HepG2 (cell line): Measurements from ENCODE around the gene C1orf216. TPM values are rescaled to one million over a fixed set of nuclear protein-coding genes. Genes with fewer than 3 reads are reported as not detected.

Experiments used
- ARHGAP35 ChIP-seq: sonication (generic); formaldehyde crosslinking; IDR thresholded peaks from 2 replicates; pipeline ENCODE4 v1.9.0; 2022; ENCODE audit warnings: mild to moderate bottlenecking, inconsistent platforms, moderate library complexity, missing genetic modification reagents, borderline replicate concordance
- CCDC6 ChIP-seq: sonication (generic); formaldehyde crosslinking; IDR thresholded peaks from 2 replicates; pipeline ENCODE4 v1.8.1; 2022; ENCODE audit warnings: mild to moderate bottlenecking, missing genetic modification reagents, moderate library complexity
- HNRNPLL ChIP-seq: fragments of 200-400 bp; formaldehyde crosslinking; IDR thresholded peaks from 2 replicates; pipeline ENCODE4 v1.6.1; 2017; ENCODE audit warnings: mild to moderate bottlenecking, low read depth, low read length; ENCODE audit not compliant: poor library complexity, severe bottlenecking
- ISX ChIP-seq: sonication (generic); formaldehyde crosslinking; conservative IDR thresholded peaks from 2 replicates; pipeline ENCODE4 v1.5.0; 2020; ENCODE audit warnings: missing genetic modification reagents
- NRL ChIP-seq: sonication (generic); formaldehyde crosslinking; IDR thresholded peaks from 2 replicates; pipeline ENCODE4 v1.5.0; 2020; ENCODE audit warnings: missing genetic modification reagents, mild to moderate bottlenecking, moderate library complexity, borderline replicate concordance
- SP5 ChIP-seq: IDR thresholded peaks from 2 replicates; pipeline ENCODE4 v1.6.1; 2016; ENCODE audit warnings: low read depth, borderline replicate concordance
- SUZ12 ChIP-seq: fragments of 150-350 bp; IDR thresholded peaks from 2 replicates; pipeline ENCODE4 v1.6.1; 2014; ENCODE audit warnings: low read depth, low read length
- ZKSCAN5 ChIP-seq: sonication (generic); formaldehyde crosslinking; IDR thresholded peaks from 2 replicates; pipeline ENCODE4 v1.5.1; 2020; ENCODE audit warnings: mild to moderate bottlenecking, missing genetic modification reagents
- ZMYM3 ChIP-seq: sonication (generic); formaldehyde crosslinking; IDR thresholded peaks from 2 replicates; pipeline ENCODE4 v1.5.1; 2020; ENCODE audit warnings: mild to moderate bottlenecking, missing genetic modification reagents
- ZNF570 ChIP-seq: sonication (generic); formaldehyde crosslinking; IDR thresholded peaks from 2 replicates; pipeline ENCODE4 v1.4.0; 2020; ENCODE audit warnings: mild to moderate bottlenecking, missing genetic modification reagents, borderline replicate concordance
- ZNF678 ChIP-seq: sonication (generic); formaldehyde crosslinking; IDR thresholded peaks from 2 replicates; pipeline ENCODE4 v1.4.0; 2020; ENCODE audit warnings: mild to moderate bottlenecking, missing genetic modification reagents
- ZNF878 ChIP-seq: sonication (generic); formaldehyde crosslinking; IDR thresholded peaks from 2 replicates; pipeline ENCODE4 v1.8.1; 2023; ENCODE audit warnings: mild to moderate bottlenecking, missing genetic modification reagents, moderate library complexity
- ZSCAN29 ChIP-seq: sonication (generic); formaldehyde crosslinking; conservative IDR thresholded peaks from 2 replicates; pipeline ENCODE4 v1.4.0; 2020; ENCODE audit warnings: mild to moderate bottlenecking, missing genetic modification reagents
- polyA plus RNA-seq, 8 experiments: library from polyadenylated mRNA; depleted of rRNA in 3 of 8; stranded (reverse) in 7 of 8; unstranded in 1 of 8; fragments of >200 nt; fragmentation: Illumina TruSeq in 4 of 8; extraction: Trizol in 4 of 8; gene quantifications; 2 replicates each; pipeline versions ENCODE4 v1.2.1 to v1.2.3, GENCODE V29; 2011 to 2016; ENCODE audit warnings: low read depth in 4 of 8, missing spikeins in 1 of 8, mixed read lengths in 1 of 8; ENCODE audit not compliant: insufficient read depth in 1 of 8
- total RNA-seq, 5 experiments: library from RNA; depleted of rRNA; stranded (reverse); fragments of >200 nt; fragmentation: Illumina TruSeq; extraction: Trizol; gene quantifications; 2 replicates each; pipeline ENCODE4 v1.2.3, GENCODE V29; 2016; ENCODE audit warnings: low read depth in 1 of 5
- TF ChIP-seq, protein P1 (sequence below): sonication (generic); formaldehyde crosslinking; IDR thresholded peaks from 2 replicates; pipeline ENCODE4 v1.8.0; 2022; ENCODE audit warnings: mild to moderate bottlenecking, missing genetic modification reagents, moderate library complexity
- TF ChIP-seq, protein P2 (sequence below): sonication (generic); formaldehyde crosslinking; IDR thresholded peaks from 2 replicates; pipeline ENCODE4 v1.5.0; 2020; ENCODE audit warnings: mild to moderate bottlenecking, missing genetic modification reagents, borderline replicate concordance
- TF ChIP-seq, protein P3 (sequence below): sonication (generic); formaldehyde crosslinking; IDR thresholded peaks from 2 replicates; pipeline ENCODE4 v1.4.0; 2020; ENCODE audit warnings: missing genetic modification reagents
- TF ChIP-seq, protein P4 (sequence below): sonication (generic); formaldehyde crosslinking; IDR thresholded peaks from 2 replicates; pipeline ENCODE4 v1.4.0; 2020; ENCODE audit warnings: missing genetic modification reagents
- TF ChIP-seq, protein P5 (sequence below): sonication (generic); formaldehyde crosslinking; IDR thresholded peaks from 2 replicates; pipeline ENCODE4 v1.4.0; 2020; ENCODE audit warnings: missing genetic modification reagents, borderline replicate concordance

C1orf216 gene
- total and polyA plus RNA-seq, 2 of the 13 experiments (the other 11 are each of a cell fraction or from before 2014, with no cell fraction given) = 0.48 to 1.1 TPM

DNA sequence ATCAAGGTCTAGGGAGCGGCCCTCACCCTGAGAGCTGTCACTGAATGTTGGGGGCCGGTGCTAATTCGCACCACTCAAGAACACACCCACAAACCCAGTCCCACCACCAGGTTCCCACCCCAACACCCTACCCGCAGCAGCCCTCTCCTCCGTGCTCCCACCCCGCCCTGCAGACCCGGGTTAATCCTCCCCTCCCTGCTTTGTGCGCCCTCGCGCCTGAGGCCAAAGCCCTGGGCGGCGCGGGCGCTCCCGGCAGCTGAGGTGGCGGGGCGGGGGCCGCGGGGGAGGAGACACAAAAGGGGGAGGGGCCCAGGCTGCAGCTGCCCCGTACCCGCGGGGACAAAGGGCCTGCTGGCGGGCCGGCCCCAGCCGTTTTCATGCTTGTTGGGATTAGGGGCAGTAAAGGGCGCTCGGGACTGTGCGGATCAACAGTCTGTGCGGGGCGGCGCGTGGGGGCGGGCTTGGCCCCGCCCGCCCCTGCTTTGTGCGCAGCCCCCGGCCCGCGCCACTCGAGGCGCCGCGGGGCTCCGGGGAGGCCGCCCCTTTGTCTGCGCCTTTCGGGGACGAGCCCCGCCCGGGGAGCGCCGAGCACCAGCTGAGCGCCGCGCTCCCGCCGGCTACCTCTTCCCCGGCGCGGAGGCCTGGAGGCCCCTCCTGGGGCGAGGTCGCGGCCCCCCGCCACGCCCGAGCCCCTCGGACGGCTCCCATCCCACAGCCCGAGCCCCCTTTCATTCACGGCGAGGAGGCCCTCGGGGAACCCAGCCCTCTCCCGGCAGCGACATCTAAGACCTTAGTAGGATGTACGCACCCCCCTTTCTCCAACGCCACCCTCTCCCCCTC, 10.9 kb downstream of the C1orf216 start (continued):
- TF ChIP-seq, protein P1, sequence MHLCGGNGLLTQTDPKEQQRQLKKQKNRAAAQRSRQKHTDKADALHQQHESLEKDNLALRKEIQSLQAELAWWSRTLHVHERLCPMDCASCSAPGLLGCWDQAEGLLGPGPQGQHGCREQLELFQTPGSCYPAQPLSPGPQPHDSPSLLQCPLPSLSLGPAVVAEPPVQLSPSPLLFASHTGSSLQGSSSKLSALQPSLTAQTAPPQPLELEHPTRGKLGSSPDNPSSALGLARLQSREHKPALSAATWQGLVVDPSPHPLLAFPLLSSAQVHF = no peak
- TF ChIP-seq HNRNPLL (peak; percentile 2), ZSCAN29 (no peak), CCDC6 (CRISPR knock-in tag) (no peak), NRL (CRISPR knock-in tag) (no peak), ZNF570 (CRISPR knock-in tag) (no peak), ZMYM3 (CRISPR knock-in tag) (no peak), SUZ12 (no peak), SP5 (CRISPR knock-in tag) (0 out of 2 replicates have a peak, but pooled peaks have one; percentile 17), ZNF878 (CRISPR knock-in tag) (no peak), ZKSCAN5 (CRISPR knock-in tag) (no peak), ARHGAP35 (CRISPR knock-in tag) (no peak), ISX (CRISPR knock-in tag) (no peak), ZNF678 (no peak)
- TF ChIP-seq, protein P2, sequence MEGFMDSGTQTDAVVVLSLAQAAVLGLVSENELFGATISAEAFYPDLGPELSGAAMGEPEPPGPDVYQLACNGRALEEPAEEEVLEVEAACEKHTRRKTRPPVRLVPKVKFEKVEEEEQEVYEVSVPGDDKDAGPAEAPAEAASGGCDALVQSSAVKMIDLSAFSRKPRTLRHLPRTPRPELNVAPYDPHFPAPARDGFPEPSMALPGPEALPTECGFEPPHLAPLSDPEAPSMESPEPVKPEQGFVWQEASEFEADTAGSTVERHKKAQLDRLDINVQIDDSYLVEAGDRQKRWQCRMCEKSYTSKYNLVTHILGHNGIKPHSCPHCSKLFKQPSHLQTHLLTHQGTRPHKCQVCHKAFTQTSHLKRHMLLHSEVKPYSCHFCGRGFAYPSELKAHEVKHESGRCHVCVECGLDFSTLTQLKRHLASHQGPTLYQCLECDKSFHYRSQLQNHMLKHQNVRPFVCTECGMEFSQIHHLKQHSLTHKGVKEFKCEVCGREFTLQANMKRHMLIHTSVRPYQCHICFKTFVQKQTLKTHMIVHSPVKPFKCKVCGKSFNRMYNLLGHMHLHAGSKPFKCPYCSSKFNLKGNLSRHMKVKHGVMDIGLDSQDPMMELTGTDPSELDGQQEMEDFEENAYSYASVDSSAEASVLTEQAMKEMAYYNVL (CRISPR knock-in tag) = no peak
- TF ChIP-seq, protein P3, sequence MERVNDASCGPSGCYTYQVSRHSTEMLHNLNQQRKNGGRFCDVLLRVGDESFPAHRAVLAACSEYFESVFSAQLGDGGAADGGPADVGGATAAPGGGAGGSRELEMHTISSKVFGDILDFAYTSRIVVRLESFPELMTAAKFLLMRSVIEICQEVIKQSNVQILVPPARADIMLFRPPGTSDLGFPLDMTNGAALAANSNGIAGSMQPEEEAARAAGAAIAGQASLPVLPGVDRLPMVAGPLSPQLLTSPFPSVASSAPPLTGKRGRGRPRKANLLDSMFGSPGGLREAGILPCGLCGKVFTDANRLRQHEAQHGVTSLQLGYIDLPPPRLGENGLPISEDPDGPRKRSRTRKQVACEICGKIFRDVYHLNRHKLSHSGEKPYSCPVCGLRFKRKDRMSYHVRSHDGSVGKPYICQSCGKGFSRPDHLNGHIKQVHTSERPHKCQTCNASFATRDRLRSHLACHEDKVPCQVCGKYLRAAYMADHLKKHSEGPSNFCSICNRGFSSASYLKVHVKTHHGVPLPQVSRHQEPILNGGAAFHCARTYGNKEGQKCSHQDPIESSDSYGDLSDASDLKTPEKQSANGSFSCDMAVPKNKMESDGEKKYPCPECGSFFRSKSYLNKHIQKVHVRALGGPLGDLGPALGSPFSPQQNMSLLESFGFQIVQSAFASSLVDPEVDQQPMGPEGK = peak; percentile 80
- TF ChIP-seq, protein P4, sequence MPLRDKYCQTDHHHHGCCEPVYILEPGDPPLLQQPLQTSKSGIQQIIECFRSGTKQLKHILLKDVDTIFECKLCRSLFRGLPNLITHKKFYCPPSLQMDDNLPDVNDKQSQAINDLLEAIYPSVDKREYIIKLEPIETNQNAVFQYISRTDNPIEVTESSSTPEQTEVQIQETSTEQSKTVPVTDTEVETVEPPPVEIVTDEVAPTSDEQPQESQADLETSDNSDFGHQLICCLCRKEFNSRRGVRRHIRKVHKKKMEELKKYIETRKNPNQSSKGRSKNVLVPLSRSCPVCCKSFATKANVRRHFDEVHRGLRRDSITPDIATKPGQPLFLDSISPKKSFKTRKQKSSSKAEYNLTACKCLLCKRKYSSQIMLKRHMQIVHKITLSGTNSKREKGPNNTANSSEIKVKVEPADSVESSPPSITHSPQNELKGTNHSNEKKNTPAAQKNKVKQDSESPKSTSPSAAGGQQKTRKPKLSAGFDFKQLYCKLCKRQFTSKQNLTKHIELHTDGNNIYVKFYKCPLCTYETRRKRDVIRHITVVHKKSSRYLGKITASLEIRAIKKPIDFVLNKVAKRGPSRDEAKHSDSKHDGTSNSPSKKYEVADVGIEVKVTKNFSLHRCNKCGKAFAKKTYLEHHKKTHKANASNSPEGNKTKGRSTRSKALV (CRISPR knock-in tag) = peak; percentile 34; the same call in 1 of the 2 replicates
- TF ChIP-seq, protein P5, sequence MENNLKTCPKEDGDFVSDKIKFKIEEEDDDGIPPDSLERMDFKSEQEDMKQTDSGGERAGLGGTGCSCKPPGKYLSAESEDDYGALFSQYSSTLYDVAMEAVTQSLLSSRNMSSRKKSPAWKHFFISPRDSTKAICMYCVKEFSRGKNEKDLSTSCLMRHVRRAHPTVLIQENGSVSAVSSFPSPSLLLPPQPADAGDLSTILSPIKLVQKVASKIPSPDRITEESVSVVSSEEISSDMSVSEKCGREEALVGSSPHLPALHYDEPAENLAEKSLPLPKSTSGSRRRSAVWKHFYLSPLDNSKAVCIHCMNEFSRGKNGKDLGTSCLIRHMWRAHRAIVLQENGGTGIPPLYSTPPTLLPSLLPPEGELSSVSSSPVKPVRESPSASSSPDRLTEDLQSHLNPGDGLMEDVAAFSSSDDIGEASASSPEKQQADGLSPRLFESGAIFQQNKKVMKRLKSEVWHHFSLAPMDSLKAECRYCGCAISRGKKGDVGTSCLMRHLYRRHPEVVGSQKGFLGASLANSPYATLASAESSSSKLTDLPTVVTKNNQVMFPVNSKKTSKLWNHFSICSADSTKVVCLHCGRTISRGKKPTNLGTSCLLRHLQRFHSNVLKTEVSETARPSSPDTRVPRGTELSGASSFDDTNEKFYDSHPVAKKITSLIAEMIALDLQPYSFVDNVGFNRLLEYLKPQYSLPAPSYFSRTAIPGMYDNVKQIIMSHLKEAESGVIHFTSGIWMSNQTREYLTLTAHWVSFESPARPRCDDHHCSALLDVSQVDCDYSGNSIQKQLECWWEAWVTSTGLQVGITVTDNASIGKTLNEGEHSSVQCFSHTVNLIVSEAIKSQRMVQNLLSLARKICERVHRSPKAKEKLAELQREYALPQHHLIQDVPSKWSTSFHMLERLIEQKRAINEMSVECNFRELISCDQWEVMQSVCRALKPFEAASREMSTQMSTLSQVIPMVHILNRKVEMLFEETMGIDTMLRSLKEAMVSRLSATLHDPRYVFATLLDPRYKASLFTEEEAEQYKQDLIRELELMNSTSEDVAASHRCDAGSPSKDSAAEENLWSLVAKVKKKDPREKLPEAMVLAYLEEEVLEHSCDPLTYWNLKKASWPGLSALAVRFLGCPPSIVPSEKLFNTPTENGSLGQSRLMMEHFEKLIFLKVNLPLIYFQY (CRISPR knock-in tag) = no peak
